GM21423 (cell line): ENCODE results near the gene APOM.

Experiments used
- ATAC-seq: cut with Tn5 transposase; IDR thresholded peaks from one replicate; pipeline ENCODE4 v1.9.1; 2021; ENCODE audit warnings: mild to moderate bottlenecking, moderate library complexity; ENCODE audit not compliant: unreplicated experiment

Gene APOM

DNA sequence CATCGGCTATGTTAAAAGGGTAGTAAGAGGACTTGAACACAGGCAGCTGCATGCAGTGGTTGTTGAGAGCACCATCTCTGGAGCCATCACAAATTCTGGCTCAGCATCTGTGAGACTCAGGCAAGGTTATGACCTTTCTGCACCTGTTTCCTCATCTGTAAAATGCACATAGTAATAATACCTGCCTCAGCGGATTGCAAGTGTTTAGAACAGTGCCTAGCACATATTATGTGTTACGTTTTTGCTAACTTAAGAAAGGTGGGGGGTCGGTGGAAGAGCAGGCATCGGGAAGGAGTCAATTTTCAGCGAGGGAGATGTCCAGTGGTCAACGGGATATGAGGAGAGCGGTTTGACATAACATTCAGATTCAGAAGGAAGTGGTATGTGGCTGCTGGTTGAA lies 22.3 kb downstream of the APOM start:
- ATAC-seq = no peak

DNA sequence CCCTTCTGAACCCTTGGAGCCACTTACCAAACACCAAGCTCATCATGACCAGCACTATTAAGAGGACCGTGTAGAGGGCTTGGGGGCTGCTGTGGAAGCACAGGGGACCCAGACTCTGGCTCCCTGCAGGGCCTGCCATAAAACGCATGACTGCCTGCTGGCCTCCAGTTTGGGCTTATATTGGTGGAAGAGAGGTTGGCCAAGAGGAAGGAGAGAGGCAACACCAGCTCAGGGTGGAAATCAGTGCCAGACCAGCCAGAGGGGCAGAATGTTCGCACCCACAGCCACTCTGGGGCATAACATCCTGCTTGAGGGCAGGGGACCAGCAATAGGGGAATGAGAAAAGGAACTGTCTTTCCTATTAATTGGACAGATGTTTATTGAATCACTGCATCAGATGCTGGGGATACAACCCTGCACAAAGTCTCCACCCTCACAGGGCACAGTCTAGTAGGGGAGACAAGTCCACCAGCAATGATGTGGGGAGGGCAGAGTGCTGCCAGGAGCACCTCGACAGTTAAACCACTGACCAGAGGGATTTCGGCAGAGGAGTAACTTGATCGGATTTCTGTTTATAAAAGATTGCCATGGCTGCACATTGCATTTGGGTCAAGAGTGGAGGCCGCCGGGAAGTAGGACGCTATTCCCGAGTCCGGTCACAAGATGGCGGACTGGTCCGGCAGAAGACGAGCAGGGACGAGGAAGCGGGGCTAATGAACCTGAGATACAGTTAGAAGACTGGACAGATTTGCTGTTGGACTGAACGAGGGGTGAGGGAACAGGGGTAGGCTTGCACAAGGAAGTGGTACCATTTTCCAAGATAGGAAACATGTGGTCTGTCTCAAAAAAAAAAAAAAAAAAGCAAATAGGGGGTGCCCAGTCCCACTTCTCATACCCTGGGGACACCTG lies 24.8 kb downstream of the APOM start, which contains the start of gene LY6G5C:
TSS of gene LY6G5C (minus strand) at position 842 of the 909 bp plus-strand sequence. CDS start at position 148, 694 bp downstream.
- no peak for ATAC-seq

DNA sequence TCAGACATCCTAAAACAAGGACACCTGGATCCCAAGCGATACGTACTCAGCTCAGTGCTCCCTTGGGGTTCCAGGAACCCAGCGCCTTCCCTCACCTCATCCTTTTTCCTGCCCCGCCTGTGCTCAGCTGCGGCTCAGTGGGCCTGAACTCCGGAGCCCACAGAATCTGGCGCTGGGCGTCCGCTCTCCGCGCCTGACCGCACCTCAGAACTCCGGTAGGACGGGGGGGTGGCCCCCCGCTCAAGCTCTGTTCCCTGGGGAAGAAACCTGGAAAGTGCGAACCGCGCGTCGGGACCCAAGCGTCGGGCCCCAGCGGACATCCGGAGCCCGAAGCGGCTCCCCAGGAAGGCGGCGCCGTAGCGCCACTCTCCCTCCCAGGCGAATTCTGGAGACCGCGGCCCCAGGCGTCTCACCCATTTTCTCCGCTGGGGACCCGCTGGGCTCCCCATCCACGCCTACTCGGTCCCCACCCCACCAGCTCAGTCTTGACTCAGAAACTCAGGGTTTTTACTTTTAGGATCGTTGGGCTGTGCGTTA lies 25.5 kb downstream of the APOM start:
- no peak for ATAC-seq

DNA sequence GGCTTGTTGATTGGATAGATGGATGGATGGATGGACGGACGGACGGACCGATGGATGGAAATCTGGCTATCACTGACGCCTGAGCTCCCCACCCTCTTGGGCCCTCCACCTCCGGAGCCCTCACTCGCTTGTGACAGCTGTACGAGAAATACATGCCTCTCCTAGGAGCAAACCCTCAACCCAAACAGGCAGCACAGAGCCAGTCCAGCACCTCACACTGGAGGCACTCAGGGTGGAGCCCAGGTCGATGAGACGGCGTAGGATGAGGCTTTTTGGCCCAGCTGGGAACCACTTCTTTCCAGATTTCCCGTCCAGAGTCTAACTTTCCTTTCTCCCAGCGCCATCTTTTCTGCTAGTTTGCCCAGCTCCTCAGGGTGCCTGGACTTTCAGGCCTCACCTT lies 27.9 kb downstream of the APOM start:
- ATAC-seq = no peak

DNA sequence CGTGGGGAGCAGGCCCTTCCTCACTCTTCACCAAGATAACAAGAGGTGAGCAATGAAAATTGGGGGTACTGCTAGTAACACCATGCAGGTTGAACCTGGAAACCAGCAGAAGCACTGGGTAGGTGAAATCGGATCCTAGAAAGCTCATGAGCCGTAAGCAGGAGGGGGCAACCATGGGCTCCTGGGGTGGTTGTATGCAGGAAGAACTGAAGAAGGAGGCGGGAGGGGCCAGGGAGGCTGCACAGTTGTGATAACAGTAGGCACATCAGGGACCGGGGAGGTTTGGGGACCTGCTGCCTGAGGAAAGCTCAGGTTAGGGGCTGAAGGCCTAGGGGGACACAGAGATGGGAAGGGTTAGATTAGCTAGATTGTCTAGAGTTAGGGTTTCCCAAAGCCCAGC lies 30.8 kb downstream of the APOM start:
- no peak for ATAC-seq

DNA sequence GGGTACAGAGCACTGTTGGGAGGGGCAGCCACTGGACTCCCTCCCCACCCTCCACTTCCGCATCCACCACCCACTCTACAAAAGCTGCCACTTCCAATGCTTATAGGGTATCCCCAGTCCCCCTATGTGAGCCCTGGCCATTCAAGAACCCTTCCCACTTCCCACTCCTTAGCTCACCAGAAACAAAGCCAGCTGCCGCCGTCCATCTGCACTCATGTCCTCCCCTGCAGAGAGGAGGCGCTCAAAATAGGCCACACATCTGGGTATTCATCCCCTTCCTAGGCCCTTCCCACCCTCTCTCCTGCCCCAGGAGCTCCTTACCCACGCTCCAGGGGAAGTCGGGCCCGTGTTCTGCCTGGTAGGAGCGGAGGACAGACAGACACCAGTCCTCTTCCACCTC lies 31.6 kb downstream of the APOM start:
- no peak for ATAC-seq

DNA sequence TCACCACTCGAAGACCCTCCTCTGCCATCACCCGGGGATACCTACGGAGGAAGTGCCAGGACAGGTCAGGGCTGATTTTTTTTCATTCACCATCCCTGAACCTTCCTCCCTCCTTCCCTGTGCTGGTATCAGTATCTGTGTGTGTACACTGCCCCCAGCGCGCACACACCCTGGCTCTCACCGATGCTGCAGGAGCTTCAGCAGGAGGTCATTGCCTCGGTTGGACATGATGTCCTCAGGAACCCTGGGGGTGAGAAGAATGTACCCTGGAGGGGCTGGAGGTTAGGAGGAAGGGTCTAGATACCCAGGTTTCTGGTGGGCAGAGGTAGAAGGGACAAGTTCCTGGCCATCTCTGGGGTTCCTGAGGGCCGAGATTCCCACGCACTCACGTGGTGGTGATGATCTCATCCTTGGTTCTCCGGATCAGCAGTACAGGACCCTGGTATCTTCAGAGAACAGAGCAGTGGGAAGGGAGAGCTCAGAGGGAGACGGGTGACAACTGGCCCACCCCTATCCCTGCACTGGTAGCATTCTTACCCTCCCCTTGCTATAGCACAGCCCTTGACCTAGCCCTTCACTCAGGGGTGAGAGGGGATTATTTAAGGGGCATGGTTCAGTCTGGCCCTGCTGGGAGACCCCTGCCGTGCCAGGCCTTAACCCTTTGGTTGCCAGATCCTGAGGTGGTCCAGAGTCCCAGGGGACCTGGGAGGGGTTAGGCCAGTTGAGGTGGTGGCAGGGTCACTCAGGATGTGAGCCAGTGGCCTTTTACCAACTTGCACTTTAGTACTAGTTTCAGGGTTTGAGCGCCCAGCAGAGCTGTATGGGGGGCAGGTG lies 32.4 kb downstream of the APOM start:
- ATAC-seq = no peak

DNA sequence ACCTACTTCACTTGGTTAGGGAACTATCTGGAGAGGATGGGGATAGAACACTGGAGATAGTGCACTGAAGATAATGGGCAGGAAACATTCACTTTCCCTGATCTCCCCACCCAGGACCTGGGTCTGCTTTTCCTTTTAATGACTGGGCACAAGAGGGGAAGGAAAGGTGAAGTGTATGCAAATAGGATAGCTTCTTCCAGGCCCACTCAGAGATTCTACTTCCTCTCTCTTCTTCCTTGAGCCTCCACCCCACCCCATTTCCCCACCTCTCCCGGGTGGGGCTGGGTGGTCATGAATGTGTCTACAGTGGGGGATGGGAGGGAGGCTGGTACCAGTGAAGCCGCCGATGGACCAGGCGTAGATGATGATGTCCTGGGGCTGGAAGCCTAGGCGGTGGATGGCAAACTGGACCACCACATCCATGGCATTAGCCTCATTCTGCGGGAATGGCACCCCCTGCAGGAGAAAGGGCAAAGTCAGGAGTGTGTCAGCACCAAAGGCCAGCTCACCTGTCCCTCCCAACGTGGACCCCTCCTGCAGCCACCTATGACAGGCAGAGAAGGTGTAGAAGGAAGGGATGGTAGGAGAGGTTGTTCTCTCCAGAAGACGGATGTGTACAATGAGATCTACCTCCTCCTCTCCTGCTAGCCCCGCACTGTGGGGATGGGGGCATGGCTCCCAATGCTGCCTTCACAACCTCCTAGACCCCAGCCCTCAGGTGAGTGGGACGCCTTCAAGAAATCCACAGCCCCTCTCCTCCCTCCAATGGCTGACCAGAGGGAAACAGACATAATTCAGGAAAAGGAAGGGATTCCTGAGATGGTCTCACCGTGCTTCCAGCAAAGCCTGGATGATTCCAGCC lies 33.8 kb downstream of the APOM start:
- no peak for ATAC-seq

DNA sequence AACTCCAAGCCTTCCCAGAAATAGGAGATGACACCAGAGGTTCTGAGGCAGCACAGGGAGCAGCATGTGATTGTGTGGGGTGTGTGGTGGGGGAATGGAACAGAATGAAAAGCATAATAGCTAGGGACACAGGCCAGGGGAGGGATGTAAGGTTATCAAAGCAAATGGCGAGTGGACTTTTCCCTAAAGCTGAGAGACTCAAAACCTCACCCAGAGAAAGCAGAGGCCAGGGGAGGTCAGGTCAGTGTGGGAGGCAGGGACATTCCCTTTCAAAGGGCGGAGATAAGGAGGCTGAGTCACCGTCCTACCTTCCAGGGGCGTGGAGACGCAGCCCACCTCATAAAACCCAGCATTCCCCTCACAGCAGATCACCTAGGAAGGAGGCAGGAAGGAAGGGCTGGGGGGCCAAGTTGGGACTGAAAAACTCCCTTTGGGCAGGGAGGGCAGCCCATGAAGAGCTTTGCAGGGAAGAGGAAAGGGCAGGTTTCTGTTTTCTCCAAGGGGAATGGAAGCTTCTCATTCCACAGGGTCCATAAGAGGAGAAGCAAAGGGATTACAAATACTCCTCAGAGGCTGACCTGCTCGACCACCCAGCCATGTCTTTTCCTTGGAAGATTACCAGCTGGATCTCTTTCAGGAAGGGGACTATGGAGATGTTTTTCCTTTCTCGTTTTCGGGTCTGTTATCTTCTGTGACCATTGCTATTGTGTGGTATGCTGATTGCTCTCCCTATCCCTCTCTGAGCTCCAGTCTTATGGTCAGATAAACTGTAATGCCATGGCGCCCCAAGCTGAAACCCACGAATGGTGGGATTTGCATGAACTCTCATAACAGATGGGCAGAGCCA lies 34.8 kb downstream of the APOM start:
- ATAC-seq = no peak

DNA sequence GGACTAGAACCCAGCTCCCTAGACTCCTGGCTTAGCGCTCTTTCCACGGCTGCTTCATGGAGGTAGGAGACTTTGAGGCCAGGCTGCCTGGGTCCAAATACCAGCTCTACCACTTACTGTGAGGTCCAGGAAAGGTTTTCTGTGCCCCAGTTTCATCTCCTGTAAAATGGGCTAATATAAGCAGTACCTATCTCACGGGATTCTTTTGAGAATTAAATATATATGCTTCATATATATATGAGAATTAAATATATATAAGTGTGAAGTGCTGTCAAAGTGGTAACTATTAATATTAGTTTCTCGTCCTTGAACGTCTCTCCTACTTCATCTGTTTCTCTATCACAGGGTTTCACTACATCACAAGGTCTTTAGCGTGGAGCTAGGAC lies 35.4 kb downstream of the APOM start:
- ATAC-seq = no peak

DNA sequence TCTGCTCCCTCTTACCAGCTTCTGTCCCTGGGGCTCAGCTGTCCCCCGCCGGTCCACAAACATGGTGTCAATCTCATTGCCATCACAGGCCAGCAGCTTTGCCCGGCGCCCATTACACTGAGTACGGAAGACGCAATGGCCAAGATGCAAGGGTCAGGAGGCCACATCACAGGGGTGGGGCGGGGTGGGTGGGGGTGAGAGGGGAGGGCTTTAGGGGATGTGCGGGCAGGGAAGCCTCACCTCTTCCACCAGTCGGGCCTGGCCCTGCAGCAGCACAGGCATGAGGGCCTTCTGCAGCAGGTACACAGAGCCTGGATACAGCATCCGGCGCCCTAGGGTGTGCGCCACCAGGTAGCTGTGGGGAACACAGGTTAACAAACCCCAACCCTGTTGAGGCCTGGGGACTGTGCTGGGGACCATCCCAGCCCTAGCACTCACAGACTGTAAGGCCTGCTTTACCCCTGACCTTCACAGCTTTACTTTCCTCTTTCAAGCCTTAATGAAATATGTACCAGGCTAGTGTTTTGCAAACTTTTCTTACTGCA lies 35.9 kb downstream of the APOM start:
- no peak for ATAC-seq

DNA sequence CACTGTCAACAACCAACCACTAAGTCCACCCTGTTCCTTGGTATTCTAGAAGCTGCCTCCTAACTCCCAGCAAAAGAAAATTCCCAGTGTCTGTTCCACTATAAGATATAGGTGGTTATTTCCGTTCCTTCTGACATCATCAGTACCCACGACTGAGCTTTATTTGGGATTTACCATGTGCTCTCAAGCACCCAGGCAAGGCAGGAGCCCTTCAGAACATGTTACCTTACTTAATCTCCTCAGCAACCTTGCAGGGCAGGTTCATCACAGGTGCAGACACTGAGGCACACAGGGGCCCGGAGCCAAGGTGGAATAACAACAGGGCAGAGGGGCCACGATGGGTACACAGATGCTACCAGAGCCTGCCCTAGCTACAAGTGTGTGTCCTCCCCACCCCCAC lies 36.7 kb downstream of the APOM start:
- no peak for ATAC-seq

DNA sequence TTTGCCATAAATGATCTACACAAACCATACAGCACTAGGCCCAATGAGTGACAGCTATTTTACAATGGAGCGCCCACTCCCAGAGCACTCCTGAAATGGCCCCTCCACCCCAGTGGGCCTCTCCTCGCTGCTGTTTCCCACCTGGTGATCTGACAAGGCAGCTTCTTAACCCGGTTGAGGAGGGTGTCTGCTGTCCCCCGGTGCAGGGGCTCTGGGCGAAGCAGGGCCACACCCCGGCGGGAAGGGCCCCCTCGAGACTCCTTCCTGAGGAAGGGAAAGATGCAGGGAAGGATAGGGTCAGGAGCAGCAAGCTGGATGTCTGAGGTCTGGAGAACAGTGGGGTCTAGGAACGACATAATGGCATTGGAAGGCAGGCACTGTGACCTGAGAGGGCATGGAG lies 37.2 kb downstream of the APOM start:
- ATAC-seq = no peak

DNA sequence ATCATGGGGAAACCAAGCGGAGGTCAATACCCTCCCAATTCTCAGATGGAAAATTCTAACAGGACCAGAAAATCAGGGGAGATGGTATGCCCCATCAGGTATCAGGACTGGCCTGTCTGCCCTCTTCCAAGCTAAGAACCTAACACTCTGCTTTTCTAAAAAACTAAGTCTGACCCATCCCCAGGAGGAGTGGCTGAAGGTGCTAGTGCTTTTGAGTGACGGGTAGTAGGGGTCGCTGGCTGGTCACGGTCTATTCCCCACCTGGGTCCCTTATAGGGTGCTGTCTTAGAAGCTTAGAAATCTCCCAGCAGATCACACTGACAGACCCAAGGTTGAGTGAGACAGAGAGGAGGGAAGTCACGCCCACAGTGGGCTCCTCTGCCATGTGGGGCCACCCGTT lies 37.8 kb downstream of the APOM start:
- no peak for ATAC-seq

DNA sequence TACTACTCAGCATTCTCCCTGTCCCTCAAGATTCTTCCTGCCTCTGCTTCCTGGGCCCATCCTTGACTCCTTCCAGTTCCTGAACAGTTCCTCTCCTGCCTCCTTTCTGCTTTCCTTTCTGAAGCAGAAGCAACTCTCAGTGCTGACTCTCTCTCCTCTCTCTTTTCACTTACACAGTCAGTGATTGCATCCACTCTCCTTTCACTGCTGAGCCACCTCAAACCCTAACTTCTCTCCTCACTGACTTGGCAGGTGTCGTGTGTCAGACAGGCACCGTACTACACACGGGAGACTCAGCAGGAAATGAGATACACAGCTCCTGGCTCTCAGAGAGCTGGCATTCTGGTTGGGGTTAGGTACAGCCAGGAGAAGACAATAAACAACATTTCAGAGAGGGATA lies 41.9 kb downstream of the APOM start:
- ATAC-seq = no peak

DNA sequence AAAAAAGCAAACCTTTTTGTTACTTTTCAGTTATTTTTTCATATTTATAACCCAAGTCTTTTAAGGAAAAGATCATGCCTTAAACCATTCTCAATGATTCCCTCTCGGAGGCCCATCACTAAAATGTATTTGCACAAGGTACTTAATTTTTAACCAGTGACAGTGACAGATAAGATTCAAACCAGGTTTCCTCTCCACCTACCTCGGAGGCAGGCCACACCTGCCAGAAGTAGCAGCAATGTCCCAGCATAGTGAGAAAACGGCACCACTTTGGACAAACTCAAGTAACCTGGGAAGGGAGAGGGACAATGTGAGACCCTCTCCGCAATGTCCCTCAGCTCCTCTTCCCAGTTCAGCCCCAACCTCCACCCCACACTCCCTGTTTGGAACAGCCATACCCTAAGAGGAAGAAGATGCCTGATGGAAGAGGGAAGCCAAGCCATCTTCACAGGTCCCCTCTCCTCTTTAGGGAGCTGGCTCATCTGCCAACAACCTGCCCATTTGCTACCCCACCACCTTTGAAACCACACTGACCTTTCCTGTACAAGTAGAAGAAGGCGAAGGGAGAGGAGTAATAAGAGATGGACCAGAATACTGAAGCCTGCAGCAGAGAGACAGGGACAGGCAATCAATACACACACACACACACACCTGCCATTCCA lies 45.2 kb downstream of the APOM start:
- no peak for ATAC-seq

DNA sequence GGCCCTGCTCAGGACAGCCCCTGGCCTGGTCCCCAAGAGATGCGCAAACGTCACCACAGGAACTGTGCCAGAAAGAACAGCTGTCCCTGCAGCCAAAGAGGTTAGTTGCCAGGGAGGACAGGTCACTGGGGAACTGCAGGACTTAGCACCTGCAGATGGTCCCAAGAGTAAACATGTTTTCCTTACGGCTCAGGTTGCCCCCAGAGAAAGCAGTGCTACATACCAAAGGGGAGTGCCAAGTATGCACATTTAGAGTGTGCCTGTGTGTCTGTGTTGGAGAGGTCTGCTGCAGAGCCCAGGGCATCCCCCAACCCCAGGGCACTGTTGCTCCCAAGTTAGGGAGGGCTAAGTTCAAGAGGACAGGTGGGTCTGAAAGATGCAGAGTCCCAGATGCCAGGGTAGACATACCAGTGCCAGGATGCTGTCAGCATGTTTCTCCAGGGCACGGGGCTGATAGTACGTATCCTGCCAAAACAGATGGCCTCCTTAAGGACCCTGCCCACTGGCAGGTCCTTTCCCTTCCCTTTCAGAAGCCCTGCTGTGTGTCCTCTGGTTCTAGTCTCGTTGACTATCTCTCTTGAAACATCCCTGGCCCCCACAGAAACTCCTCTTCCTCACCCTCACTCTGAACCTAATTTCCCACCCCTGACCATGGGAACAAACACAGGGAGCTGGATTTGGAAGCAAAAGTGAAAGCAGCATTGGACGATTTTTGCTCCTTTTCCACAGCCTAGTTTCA lies 46.1 kb downstream of the APOM start:
- ATAC-seq = no peak

DNA sequence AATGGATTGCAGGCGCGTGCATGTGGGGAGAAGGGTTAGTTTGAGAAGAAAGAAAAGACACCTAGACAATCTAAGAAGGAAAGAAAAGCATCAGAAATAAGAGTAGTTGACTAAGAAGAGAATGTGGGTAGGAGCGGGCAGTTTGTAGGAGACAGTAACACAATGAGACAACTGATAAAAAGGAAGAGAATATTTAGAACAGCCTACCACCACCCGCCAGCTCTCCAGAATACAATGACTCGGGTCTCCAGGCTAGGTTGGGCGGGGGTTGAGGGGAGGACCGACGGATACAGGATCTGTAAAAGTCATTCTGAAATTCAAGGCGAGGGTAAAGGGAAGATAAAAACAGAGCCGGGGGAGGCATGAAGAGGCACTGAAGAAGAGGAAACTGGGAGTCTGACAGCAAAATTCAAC lies 46.7 kb downstream of the APOM start:
- no peak for ATAC-seq
